Testis (tissue), 3 donors: ENCODE measurements around the gene C4orf50. TPM values are rescaled to one million over a fixed set of nuclear protein-coding genes. Genes with fewer than 3 reads are reported as not detected.

ENCODE experiments used
- DNase-seq: peaks from one replicate; pipeline ENCODE4 v3.0.0-alpha.2; 2019
- H3K27ac ChIP-seq, 2 donors: fragments of 200-600 bp; sonication (generic); one replicate each; pipeline ENCODE4 v1.5.1; 2019
- H3K27me3 ChIP-seq: fragments of 200-600 bp; sonication (generic); one replicate; pipeline ENCODE4 v1.5.1; 2019
- H3K36me3 ChIP-seq: fragments of 200-600 bp; sonication (generic); one replicate; pipeline ENCODE4 v1.5.1; 2017; ENCODE audit warnings: low read depth; ENCODE audit errors: missing control alignments
- H3K4me1 ChIP-seq: fragments of 200-600 bp; sonication (generic); one replicate; pipeline ENCODE4 v1.5.1; 2019
- H3K4me3 ChIP-seq, 2 donors: fragments of 200-600 bp; sonication (generic); one replicate each; pipeline ENCODE4 v1.5.1; 2017 to 2019
- H3K9me3 ChIP-seq: fragments of 200-600 bp; sonication (generic); one replicate; pipeline ENCODE4 v1.5.1; 2017
- CTCF ChIP-seq, 3 experiments: fragments of 450-650 bp in 2 of 3; fragments of 200-600 bp in 1 of 3; sonication (generic) in 1 of 3; IDR thresholded peaks; one replicate each; pipeline ENCODE4 v1.5.1; 2016 to 2019; ENCODE audit warnings: antibody characterized with exemption in 3 of 3, mild to moderate bottlenecking in 2 of 3, moderate library complexity in 1 of 3
- POLR2A ChIP-seq: fragments of 450-650 bp; IDR thresholded peaks from one replicate; pipeline ENCODE4 v1.6.1; 2017; ENCODE audit warnings: antibody characterized with exemption, mild to moderate bottlenecking, moderate library complexity
- WGBS, 2 donors: methylation state at CpG; one replicate each; pipeline ENCODE4 v1.1.5; 2018; 5-methylcytosine and 5-hydroxymethylcytosine counted together
- intact Hi-C: fragments of 100-400 bp; cut with DNase I; formaldehyde crosslinking; loops from one replicate; pipeline ENCODE4 v1.15.1; 2023; ENCODE audit warnings: low total_unique reads
- polyA plus RNA-seq: library from polyadenylated mRNA; stranded (reverse); fragments of 350-450 nt; fragmentation: Illumina TruSeq; extraction: RNeasy Lipid Tissue Mini Kit (QIAGEN cat#74804); gene quantifications from one replicate; pipeline ENCODE4 v1.2.3, GENCODE V29; 2014; ENCODE audit warnings: low read depth, low replicate concordance; ENCODE audit not compliant: insufficient read depth
- total RNA-seq, 2 donors: library from RNA; depleted of rRNA; stranded (reverse); fragments of >200 nt; gene quantifications; one replicate each; pipeline ENCODE4 v1.2.3, GENCODE V29; 2016

C4orf50 gene
- total and polyA plus RNA-seq, 3 donors from 2014 or later = 1.1 to 2.7 (median 1.8) TPM

- H3K4me3 ChIP-seq = no peak overlapping the region
- TF ChIP-seq CTCF (IDR thresholded peaks at IDR 0.05) (no peak), POLR2A (no peak)
- no peaks in the 10 kb centered on the region for H3K36me3 ChIP-seq
- H3K9me3 ChIP-seq = no peaks in the 10 kb centered on the region
- intact Hi-C loops = no loop called here
- H3K27ac ChIP-seq = no peak overlapping the region
- DNase-seq = no peak
- H3K4me1 ChIP-seq = peaks cover 11% of the 10 kb centered on the region
- WGBS, 2 donors = 75 to 84% methylated on average over 3 of the region's 3 CpGs
- H3K27me3 ChIP-seq = no peaks in the 10 kb centered on the region
These were observed 132.5 kb downstream of the C4orf50 start for GRCh38 chr4:5885733-5886132.

GRCh38 chr4:5884796-5885195 is 133.4 kb downstream of the C4orf50 start:
- intact Hi-C loops = no loop called here
- H3K27me3 ChIP-seq = no peaks in the 10 kb centered on the region
- H3K36me3 ChIP-seq = no peaks in the 10 kb centered on the region
- H3K4me1 ChIP-seq = peaks cover 6% of the 10 kb centered on the region
- H3K27ac ChIP-seq = no peak overlapping the region
- no peaks in the 10 kb centered on the region for H3K9me3 ChIP-seq
- WGBS, 2 donors = 79 to 88% methylated on average over 7 of the region's 7 CpGs
- no peak overlapping the region for H3K4me3 ChIP-seq
- DNase-seq = no peak
- TF ChIP-seq POLR2A = no peak
- no peak for TF ChIP-seq CTCF (IDR thresholded peaks at IDR 0.05)

GRCh38 chr4:5883916-5884315 is 134.3 kb downstream of the C4orf50 start:
- no peaks in the 10 kb centered on the region for H3K9me3 ChIP-seq
- no peak overlapping the region for H3K27ac ChIP-seq
- H3K27me3 ChIP-seq = no peaks in the 10 kb centered on the region
- H3K36me3 ChIP-seq = no peaks in the 10 kb centered on the region
- TF ChIP-seq POLR2A (no peak), CTCF (IDR thresholded peaks at IDR 0.05) (no peak)
- WGBS, 2 donors = 73 to 88% methylated on average over 1 of the region's 1 CpG
- DNase-seq = no peak
- intact Hi-C loops = no loop called here
- peaks cover 6% of the 10 kb centered on the region for H3K4me1 ChIP-seq
- H3K4me3 ChIP-seq = no peak overlapping the region

GRCh38 chr4:5882947-5883346 is 135.3 kb downstream of the C4orf50 start:
- Histone ChIP-seq H3K4me3 (no peak overlapping the region), H3K27me3 (no peaks in the 10 kb centered on the region), H3K9me3 (no peaks in the 10 kb centered on the region), H3K36me3 (no peaks in the 10 kb centered on the region), H3K27ac (no peak overlapping the region), H3K4me1 (peaks cover 6% of the 10 kb centered on the region)
- WGBS, 2 donors = 93 to 94% methylated on average over 3 of the region's 3 CpGs
- no peak for TF ChIP-seq POLR2A
- no peak for TF ChIP-seq CTCF (IDR thresholded peaks at IDR 0.05)
- intact Hi-C loops = no loop called here
- no peak for DNase-seq

- H3K4me3 ChIP-seq = no peak overlapping the region
- intact Hi-C loops = no loop called here
- H3K27me3 ChIP-seq = no peaks in the 10 kb centered on the region
- no peak for DNase-seq
- H3K4me1 ChIP-seq = no peaks in the 10 kb centered on the region
- H3K36me3 ChIP-seq = no peaks in the 10 kb centered on the region
- no peak overlapping the region for H3K27ac ChIP-seq
- TF ChIP-seq POLR2A (no peak), CTCF (IDR thresholded peaks at IDR 0.05) (no peak)
- H3K9me3 ChIP-seq = no peaks in the 10 kb centered on the region
- 40 to 45% methylated on average over 4 of the region's 4 CpGs for WGBS, 2 donors
These were observed 136.9 kb downstream of the C4orf50 start for GRCh38 chr4:5881340-5881739.
